Aorta (tissue), 5 donors: ENCODE results near the gene PRPSAP2. TPM values are rescaled to one million over a fixed set of nuclear protein-coding genes. Genes with fewer than 3 reads are reported as not detected.

Experiments used
- ATAC-seq: fragments of 200-7000 bp; cut with Tn5 transposase; one replicate; pipeline ENCODE4 v1.9.1; 2022; ENCODE audit warnings: moderate library complexity; ENCODE audit not compliant: low FRiP score
- DNase-seq, 2 donors: peaks; one replicate each; pipeline ENCODE4 v3.0.0-alpha.2; 2020
- H3K27ac ChIP-seq, 2 donors: one replicate each; pipeline ENCODE4 v1.5.1; 2013; ENCODE audit warnings: low read length in 2 of 2, mild to moderate bottlenecking in 2 of 2, moderate library complexity in 2 of 2, control low read depth in 1 of 2, inconsistent platforms in 1 of 2, low read depth in 1 of 2
- H3K27me3 ChIP-seq, 2 donors: one replicate each; pipeline ENCODE4 v1.6.1; 2013; ENCODE audit warnings: control low read depth in 1 of 2, low read length in 1 of 2, mild to moderate bottlenecking in 1 of 2, moderate library complexity in 1 of 2; ENCODE audit not compliant: insufficient read depth in 2 of 2, control insufficient read depth in 1 of 2
- H3K36me3 ChIP-seq, 2 donors: one replicate each; pipeline ENCODE4 v1.6.1; 2013; ENCODE audit warnings: control low read depth in 1 of 2, low read length in 1 of 2, mild to moderate bottlenecking in 1 of 2; ENCODE audit not compliant: insufficient read depth in 2 of 2, control insufficient read depth in 1 of 2
- H3K4me1 ChIP-seq, 2 donors: one replicate each; pipeline ENCODE4 v1.6.1; 2013; ENCODE audit warnings: low read length in 2 of 2, control low read depth in 1 of 2, mild to moderate bottlenecking in 1 of 2, moderate library complexity in 1 of 2; ENCODE audit not compliant: insufficient read depth in 2 of 2, control insufficient read depth in 1 of 2
- H3K4me3 ChIP-seq, 2 donors: one replicate each; pipeline ENCODE4 v1.5.1; 2013; ENCODE audit warnings: low read length in 2 of 2, control low read depth in 1 of 2, mild to moderate bottlenecking in 1 of 2
- H3K9me3 ChIP-seq: one replicate; pipeline ENCODE4 v1.6.1; 2013; ENCODE audit warnings: mild to moderate bottlenecking, low read length; ENCODE audit not compliant: control insufficient read depth
- WGBS, 2 donors: extraction: QIAGEN DNeasy Blood & Tissue Kit; methylation state at CpG; one replicate each; pipeline ENCODE4 v1.1.7; 2013; 5-methylcytosine and 5-hydroxymethylcytosine counted together
- intact Hi-C, 2 donors: fragments of 100-400 bp; cut with DNase I; formaldehyde crosslinking; loops; one replicate each; pipeline versions ENCODE4 v1.14.2 to v1.15.0; 2022
- polyA plus RNA-seq, 2 donors: library from polyadenylated mRNA; stranded (reverse); fragments of 200-250 nt; gene quantifications; one replicate each; pipeline ENCODE4 v1.2.3, GENCODE V29; 2013
- total RNA-seq, 2 donors: library from RNA; stranded (reverse); fragmentation: NEBNext Ultra II Directional; extraction: Animal tissue kit (Norgen Biotek cat#: 25700); gene quantifications; one replicate each; pipeline ENCODE4 v1.2.1, GENCODE V29; 2021
- donor health status: healthy with polysubstance abuse.
- donor health status: Bipolar disorder and iron deficiency.
- donor health status: DM: no; HTN: no; CAD: no.
- donor health status: DM: no; HTN: no; CAD: no.
- donor health status: DM: yes; HTN: yes; CAD: no.

Gene PRPSAP2
- total and polyA plus RNA-seq, 4 donors, result 17.6 to 31.8 (median 19.6) TPM

DNA sequence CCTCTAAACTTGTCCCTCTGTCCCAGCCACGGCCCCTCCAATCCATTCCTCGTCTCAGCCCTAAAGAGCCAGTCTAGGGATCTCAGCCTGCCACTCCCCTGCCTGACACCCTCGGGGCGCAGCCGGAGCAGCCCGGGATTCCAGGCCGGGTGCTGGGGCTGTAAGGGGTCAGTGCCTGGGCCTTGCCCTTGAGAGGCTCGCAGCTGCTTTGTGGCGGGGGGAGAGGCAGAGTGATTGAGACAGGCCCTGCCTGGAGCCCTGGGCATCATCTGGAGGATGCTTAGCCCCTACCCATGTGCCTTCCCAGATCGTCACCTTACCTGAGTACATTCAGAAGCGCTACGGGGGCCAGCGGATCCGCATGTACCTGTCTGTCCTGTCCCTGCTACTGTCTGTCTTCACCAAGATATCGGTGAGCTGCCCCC lies 102.3 kb downstream of the PRPSAP2 start:
- peak; percentile 42 to 72 for DNase-seq
- ATAC-seq, result no peak
- H3K9me3 ChIP-seq, result no peaks in the 10 kb centered on the region
- intact Hi-C loops, result no loop called here
- 85% methylated on average over 14 to 15 of the region's 15 CpGs for WGBS, 2 donors
- H3K4me1 ChIP-seq, result no peaks in the 10 kb centered on the region
- H3K36me3 ChIP-seq, result no peaks in the 10 kb centered on the region
- no peak overlapping the region for H3K27ac ChIP-seq
- no peaks in the 10 kb centered on the region for H3K27me3 ChIP-seq
- no peak overlapping the region for H3K4me3 ChIP-seq

DNA sequence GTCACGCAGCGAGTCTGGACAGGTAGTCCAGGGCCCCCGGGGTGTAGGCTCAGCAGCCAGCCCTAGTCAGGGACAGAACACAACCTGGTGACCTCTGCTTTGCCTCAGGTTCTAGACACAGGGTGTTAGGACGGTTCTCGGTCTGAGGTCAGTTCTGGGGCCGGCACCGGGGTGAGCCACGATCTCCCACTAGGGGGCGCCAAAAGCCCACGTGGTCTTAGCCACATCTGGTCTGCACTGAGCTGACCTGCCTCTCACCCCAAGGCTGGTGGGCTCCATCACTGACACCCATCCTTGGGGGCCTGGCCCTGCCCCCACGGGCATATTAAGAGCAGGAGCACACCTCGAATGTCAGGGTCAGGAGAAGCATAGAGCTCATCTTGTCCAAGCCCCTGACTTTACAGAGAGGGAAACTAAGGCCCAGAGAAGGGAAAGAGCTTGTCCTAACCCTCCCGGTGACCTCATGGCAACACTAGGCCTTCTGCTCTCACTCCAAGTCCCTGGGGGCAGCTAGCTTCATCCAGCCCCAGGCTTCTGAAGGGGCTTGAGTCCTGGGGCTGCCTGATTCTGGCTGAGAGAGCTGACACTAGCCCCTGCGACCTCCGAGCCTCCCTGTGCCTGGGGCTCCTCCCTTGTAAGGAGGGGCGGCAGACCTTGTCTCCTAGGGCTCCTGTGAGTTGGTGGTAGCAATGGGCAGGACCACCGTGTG lies 103.0 kb downstream of the PRPSAP2 start:
- intact Hi-C loops, result no loop called here

GRCh38 chr17:18961634-18962493 lies 103.9 kb downstream of the PRPSAP2 start:
- Histone ChIP-seq H3K36me3 (no peaks in the 10 kb centered on the region), H3K4me1 (no peaks in the 10 kb centered on the region), H3K4me3 (no peak overlapping the region), H3K27me3 (no peaks in the 10 kb centered on the region), H3K27ac (no peak overlapping the region), H3K9me3 (no peaks in the 10 kb centered on the region)
- intact Hi-C loops, result no loop called here
- DNase-seq (peak; percentile 40 to 46), ATAC-seq (no peak)
- WGBS, 2 donors, result 79 to 84% methylated on average over 16 of the region's 16 CpGs

More for the DNA sequence above, 103.0 kb downstream of the PRPSAP2 start:
- no peaks in the 10 kb centered on the region for H3K27me3 ChIP-seq
- ATAC-seq, result peak; percentile 85
- no peak overlapping the region for H3K4me3 ChIP-seq
- no peaks in the 10 kb centered on the region for H3K36me3 ChIP-seq
- H3K4me1 ChIP-seq, result no peaks in the 10 kb centered on the region
- no peak overlapping the region for H3K27ac ChIP-seq
- 39 to 43% methylated on average over 17 of the region's 17 CpGs for WGBS, 2 donors
- peak; percentile 86 to 95 for DNase-seq
- H3K9me3 ChIP-seq, result no peaks in the 10 kb centered on the region

- Histone ChIP-seq H3K27me3 (no peaks in the 10 kb centered on the region), H3K9me3 (no peaks in the 10 kb centered on the region), H3K27ac (no peak overlapping the region), H3K36me3 (no peaks in the 10 kb centered on the region), H3K4me3 (no peak overlapping the region), H3K4me1 (no peaks in the 10 kb centered on the region)
- no peak for ATAC-seq
- peak; percentile 32 to 68 for DNase-seq
- intact Hi-C loops, result no loop called here
- 69 to 81% methylated on average over 6 of the region's 6 CpGs for WGBS, 2 donors
Measured at GRCh38 chr17:18962494-18962815, 104.5 kb downstream of the PRPSAP2 start.

- Histone ChIP-seq H3K4me3 (no peak overlapping the region), H3K36me3 (no peaks in the 10 kb centered on the region), H3K27ac (no peak overlapping the region), H3K4me1 (no peaks in the 10 kb centered on the region), H3K27me3 (no peaks in the 10 kb centered on the region), H3K9me3 (no peaks in the 10 kb centered on the region)
- intact Hi-C loops, result no loop called here
- ATAC-seq (no peak), DNase-seq (peak; percentile 30 to 57)
- 88 to 90% methylated on average over 23 of the region's 23 CpGs for WGBS, 2 donors
Measured at GRCh38 chr17:18963126-18964017, 105.4 kb downstream of the PRPSAP2 start.

DNA sequence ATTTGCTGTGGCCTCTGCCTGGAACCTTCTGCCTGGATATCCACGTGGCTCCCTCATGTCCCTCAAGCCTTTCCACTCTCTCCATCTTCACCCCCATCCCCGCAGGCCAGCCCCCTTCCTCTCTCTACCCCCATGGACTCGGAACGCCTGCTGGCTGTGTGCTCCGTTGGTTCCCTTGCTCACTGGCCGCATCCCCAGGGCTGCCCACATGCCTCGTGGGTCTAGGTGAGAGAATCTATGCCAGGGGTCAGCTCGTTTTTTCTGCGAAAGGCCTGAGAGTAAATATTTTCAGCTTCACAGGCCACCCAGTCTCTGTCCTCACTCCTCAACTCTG lies 106.1 kb downstream of the PRPSAP2 start:
- intact Hi-C loops, result no loop called here

GRCh38 chr17:18964550-18964949 lies 106.6 kb downstream of the PRPSAP2 start:
- H3K27me3 ChIP-seq, result no peaks in the 10 kb centered on the region
- WGBS, 2 donors, result 94% methylated on average over 9 of the region's 9 CpGs
- DNase-seq, result no peak
- H3K4me1 ChIP-seq, result no peaks in the 10 kb centered on the region
- H3K9me3 ChIP-seq, result no peaks in the 10 kb centered on the region
- H3K4me3 ChIP-seq, result no peak overlapping the region
- intact Hi-C loops, result no loop called here
- ATAC-seq, result no peak
- no peak overlapping the region for H3K27ac ChIP-seq
- H3K36me3 ChIP-seq, result no peaks in the 10 kb centered on the region

More for the DNA sequence above, 106.1 kb downstream of the PRPSAP2 start:
- 89 to 92% methylated on average over 9 of the region's 9 CpGs for WGBS, 2 donors
- Histone ChIP-seq H3K27me3 (no peaks in the 10 kb centered on the region), H3K4me3 (no peak overlapping the region), H3K9me3 (no peaks in the 10 kb centered on the region), H3K36me3 (no peaks in the 10 kb centered on the region), H3K27ac (no peak overlapping the region), H3K4me1 (no peaks in the 10 kb centered on the region)
- ATAC-seq (no peak), DNase-seq (peak in 1 of 2 donors; percentile 67)

DNA sequence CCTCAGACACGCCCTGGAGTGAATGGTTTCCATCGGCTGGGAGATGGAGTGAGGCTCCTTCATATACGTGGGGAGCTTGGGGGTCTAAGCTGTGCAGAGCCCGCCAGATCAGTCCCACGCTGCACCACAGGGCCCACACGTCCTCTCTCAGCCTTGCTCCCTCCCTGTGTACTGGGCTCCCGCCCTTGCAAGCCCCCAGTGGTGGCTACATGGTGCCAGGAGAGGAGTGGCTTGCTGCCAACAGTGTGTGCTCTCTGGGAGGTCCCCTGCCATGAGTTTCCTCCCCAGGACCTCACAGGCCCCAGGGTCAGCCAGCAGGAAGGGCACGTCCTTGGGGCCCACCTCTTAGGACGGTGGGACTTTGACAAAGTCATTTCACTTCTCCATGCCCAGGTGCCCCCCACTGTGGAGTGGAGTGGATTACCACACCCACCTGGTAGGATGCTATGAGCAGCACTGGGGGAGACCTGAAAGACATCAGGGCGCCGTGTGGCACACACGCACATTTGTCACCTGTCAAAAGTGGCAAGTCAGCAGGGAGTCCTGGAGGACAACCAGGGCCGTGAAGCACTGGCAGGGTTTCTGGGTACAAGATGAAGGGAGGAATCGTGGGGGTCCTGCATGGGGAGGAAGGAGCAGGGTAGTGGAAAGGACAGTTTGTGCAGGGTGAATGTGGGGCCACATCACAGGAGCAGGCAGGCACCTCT lies 107.8 kb downstream of the PRPSAP2 start:
- H3K27ac ChIP-seq, result no peak overlapping the region
- H3K4me1 ChIP-seq, result no peaks in the 10 kb centered on the region
- no peaks in the 10 kb centered on the region for H3K36me3 ChIP-seq
- ATAC-seq (no peak), DNase-seq (no peak)
- no peak overlapping the region for H3K4me3 ChIP-seq
- no peaks in the 10 kb centered on the region for H3K27me3 ChIP-seq
- no peaks in the 10 kb centered on the region for H3K9me3 ChIP-seq
- intact Hi-C loops, result no loop called here
- WGBS, 2 donors, result 89 to 90% methylated on average over 14 of the region's 14 CpGs
